GM10266 (cell line): ENCODE measurements around the gene AUTS2.

Source experiments
- DNase-seq: peaks from one replicate; pipeline ENCODE4 v3.0.0; 2012; ENCODE audit errors: extremely low spot score
- TF ChIP-seq, protein P1 (sequence below): IDR thresholded peaks from 2 replicates; pipeline ENCODE4 v1.5.1; 2012; ENCODE audit warnings: mild to moderate bottlenecking, low read depth; ENCODE audit not compliant: control insufficient read depth, insufficient read depth; ENCODE audit errors: missing control alignments

AUTS2 gene

GRCh38 chr7:70523989-70524351 lies 925.7 kb downstream of the AUTS2 start:
- TF ChIP-seq, protein P1, sequence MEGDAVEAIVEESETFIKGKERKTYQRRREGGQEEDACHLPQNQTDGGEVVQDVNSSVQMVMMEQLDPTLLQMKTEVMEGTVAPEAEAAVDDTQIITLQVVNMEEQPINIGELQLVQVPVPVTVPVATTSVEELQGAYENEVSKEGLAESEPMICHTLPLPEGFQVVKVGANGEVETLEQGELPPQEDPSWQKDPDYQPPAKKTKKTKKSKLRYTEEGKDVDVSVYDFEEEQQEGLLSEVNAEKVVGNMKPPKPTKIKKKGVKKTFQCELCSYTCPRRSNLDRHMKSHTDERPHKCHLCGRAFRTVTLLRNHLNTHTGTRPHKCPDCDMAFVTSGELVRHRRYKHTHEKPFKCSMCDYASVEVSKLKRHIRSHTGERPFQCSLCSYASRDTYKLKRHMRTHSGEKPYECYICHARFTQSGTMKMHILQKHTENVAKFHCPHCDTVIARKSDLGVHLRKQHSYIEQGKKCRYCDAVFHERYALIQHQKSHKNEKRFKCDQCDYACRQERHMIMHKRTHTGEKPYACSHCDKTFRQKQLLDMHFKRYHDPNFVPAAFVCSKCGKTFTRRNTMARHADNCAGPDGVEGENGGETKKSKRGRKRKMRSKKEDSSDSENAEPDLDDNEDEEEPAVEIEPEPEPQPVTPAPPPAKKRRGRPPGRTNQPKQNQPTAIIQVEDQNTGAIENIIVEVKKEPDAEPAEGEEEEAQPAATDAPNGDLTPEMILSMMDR, result no peak
- DNase-seq, result no peak

GRCh38 chr7:70525991-70526390 lies 927.7 kb downstream of the AUTS2 start:
- TF ChIP-seq, protein P1, result no peak
- DNase-seq, result no peak

GRCh38 chr7:70527520-70528115 lies 929.3 kb downstream of the AUTS2 start:
- DNase-seq, result no peak
- TF ChIP-seq, protein P1, result no peak

DNA sequence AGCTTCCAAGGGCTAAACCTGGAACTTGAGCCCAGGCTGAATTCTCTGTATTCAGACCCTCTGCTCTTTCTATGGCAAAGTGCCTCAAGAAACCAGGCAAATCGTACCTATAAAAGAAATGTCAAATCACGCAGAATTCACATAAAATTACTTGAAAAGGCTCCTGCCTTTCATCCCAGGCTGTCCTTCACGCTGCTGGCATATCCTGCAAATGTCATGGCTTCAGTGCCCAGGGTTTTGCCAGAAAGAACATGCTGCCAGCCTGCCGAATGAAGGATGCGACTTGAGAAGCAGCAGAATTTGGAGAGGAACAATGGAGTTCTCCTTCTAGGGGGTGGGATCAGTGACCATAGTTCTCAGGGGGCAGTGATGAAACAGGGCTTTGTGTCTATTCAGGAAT lies 931.2 kb downstream of the AUTS2 start:
- TF ChIP-seq, protein P1, result no peak
- no peak for DNase-seq

DNA sequence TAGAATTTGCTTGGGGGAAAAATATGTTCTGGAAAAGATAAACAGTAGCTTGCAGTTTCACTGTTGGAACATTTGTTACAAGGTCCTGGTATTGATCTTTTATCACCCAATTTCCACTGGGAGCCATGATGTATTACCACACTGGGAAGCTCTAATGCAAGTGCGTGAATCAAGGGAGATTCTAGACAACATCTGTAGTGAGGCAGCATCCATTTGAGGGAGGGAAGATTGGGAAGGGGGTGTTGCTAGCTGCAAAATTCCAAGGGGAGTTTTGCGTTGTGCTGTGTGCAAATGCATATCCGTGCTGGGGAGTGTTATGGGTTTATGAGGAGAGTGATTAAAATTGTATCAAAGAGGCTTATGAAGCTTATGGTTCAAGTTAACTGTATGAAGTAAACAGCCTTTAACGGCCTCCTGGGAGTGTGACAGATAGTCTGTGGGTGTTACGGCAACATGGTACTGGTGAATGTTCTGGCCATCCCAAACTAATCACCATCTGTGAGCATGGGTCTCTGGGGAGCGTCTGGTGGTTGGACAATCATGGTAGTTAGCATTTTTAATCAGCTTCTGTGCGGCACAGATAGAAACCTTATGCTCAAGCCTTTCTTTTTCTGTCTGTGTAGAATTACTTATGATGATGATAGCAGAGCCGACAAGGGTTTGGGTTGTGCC lies 931.8 kb downstream of the AUTS2 start:
- no peak for DNase-seq

GRCh38 chr7:70533614-70534013 lies 935.3 kb downstream of the AUTS2 start:
- DNase-seq, result no peak
- TF ChIP-seq, protein P1, result no peak

More for the DNA sequence above, 931.8 kb downstream of the AUTS2 start:
- TF ChIP-seq, protein P1, result no peak

- no peak for DNase-seq
- TF ChIP-seq, protein P1, result no peak
Measured at GRCh38 chr7:70539205-70539604, 940.9 kb downstream of the AUTS2 start.
